Measurements from ENCODE around the gene RASSF4.

The RASSF4 gene

DNA sequence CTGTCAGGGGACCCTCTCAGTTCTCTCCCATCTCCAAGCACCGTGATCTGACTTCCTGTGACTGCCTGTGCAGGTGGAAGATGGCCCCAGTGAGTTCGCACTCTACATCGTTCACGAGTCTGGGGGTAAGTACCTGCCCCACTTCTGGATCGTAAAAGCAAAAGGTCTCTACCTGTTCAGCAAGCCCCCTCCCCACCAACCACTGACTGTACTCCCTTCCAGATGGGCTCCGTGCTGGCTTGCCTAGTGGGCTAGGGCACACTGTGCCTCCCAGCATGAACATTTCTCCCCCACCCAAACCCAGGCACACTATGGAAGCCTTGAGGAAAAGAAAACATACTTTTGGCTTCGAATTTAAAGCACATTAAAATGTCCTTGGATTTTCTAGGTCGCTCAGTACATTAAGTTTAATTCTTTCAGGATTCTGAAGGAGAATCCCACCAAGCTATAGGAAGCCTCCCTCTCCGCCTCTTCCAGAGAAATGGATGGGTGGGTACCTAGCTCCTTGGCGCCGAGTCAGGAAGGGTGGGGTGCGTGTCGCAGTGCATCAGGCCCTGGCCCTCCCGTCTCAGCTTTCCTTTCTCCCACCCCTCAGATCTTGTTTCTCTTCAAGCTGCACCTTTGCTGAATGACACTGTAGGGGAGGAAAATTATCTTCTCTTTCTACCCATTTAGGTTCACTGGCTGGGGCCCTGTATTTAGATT is 30.1 kb downstream of the RASSF4 start:
- no peak for TF ChIP-seq CTCF (IDR thresholded peaks at IDR 0.05; ENCODE audit: low read depth, low read length)
- no peak for DNase-seq (ENCODE audit: extremely low read depth, low read depth)

DNA sequence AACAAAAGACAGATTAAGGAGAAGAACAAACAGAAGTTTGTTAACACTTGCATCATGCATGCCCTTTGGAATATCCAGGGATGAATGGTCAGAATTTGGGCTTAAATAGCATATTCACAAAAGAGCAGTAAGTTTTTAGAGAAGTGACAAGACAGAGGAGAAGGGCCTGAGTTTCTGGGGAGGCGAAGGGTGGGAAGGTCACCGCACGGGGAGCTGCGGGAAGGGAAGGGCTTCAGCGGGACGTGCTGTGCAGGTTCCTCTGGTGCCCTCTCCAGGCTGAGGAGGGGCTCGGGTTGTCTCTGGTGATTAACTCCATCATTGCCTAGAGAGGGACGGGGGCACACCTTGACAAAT is 30.7 kb downstream of the RASSF4 start:
- TF ChIP-seq CTCF (IDR thresholded peaks at IDR 0.05; ENCODE audit: low read depth, low read length): peak; percentile 2

DNA sequence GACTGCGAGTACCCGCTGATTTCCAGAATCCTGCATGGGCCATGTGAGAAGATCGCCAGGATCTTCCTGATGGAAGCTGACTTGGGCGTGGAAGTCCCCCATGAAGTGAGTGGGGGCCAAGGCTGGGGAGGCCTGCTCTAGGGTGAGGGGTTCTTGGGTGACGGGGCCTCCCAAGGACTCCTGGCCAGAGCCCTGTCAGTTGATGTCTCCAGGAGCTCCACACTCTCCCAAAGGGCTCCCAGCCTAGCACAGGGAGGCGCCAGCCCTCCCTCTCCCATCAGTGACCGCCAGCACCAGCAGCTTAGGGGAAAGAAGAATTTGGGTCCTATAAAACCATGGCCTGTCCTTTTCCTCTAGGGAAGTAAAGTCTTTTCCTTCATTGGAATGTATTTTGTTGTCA is 31.4 kb downstream of the RASSF4 start:
- TF ChIP-seq CTCF (IDR thresholded peaks at IDR 0.05; ENCODE audit: low read depth, low read length): no peak
- no peak for DNase-seq (ENCODE audit: extremely low read depth, low read depth)

More for the DNA sequence above, 30.7 kb downstream of the RASSF4 start:
- DNase-seq (ENCODE audit: extremely low read depth, low read depth): no peak

GRCh38 chr10:44991571-44991970 is 32.0 kb downstream of the RASSF4 start:
- TF ChIP-seq CTCF (IDR thresholded peaks at IDR 0.05; ENCODE audit: low read depth, low read length): no peak
- no peak for DNase-seq (ENCODE audit: extremely low read depth, low read depth)

DNA sequence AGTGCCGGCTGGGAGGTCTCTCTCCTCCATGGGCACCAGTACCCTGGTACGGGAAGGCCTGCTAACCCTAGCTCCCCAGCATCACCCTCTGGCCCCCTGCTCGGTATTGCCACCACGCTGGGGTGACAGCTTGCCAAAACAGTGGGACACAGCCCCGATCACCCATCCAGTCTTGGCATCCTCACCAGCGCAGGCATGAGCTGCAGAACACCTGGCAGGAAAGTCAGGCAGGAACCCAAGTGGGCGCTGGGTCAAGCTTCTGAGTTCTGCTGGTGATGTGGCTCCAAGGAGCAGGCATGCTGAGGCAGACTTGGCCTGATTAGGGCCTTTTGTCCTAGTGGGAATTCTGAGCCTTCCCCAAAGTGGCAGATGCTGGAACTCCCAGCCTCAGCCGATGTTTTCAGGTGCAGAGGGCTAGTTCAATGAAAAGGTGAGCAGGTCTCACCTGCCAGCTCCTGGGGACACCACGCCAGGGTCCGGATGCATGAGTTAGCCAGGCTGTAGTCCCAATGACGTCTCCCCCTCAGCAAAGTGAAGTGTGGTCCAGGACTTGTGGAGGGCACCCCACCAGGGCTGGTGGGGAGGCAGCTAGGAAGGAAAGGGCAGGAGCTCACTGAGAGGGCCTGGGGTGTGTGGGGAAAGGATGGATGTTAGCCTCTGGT is 32.6 kb downstream of the RASSF4 start:
- DNase-seq (ENCODE audit: extremely low read depth, low read depth): no peak
- no peak for TF ChIP-seq CTCF (IDR thresholded peaks at IDR 0.05; ENCODE audit: low read depth, low read length)

GRCh38 chr10:44992732-44993225 is 33.2 kb downstream of the RASSF4 start:
- DNase-seq (ENCODE audit: extremely low read depth, low read depth): no peak
- TF ChIP-seq CTCF (IDR thresholded peaks at IDR 0.05; ENCODE audit: low read depth, low read length): no peak

DNA sequence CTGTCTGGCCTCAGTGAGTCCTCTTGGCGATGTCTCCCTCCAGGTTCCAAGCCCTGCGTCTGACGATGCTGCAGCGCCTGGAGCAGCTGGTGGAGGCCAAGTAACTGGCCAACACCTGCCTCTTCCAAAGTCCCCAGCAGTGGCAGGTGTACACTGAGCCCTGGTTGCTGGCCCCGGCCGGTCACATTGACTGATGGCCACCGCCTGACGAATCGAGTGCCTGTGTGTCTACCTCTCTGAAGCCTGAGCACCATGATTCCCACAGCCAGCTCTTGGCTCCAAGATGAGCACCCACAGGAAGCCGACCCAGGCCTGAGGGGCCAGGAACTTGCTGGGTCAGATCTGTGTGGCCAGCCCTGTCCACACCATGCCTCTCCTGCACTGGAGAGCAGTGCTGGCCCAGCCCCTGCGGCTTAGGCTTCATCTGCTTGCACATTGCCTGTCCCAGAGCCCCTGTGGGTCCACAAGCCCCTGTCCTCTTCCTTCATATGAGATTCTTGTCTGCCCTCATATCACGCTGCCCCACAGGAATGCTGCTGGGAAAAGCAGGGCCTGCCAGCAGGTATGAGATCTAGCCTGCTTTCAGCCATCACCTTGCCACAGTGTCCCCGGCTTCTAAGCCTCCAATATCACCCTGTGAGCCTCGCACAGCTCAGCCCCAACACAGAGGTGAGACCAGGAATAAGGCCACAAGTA is 33.8 kb downstream of the RASSF4 start:
- no peak for DNase-seq (ENCODE audit: extremely low read depth, low read depth)
- no peak for TF ChIP-seq CTCF (IDR thresholded peaks at IDR 0.05; ENCODE audit: low read depth, low read length)
